ENCODE results near the gene LGALS12.

DNA sequence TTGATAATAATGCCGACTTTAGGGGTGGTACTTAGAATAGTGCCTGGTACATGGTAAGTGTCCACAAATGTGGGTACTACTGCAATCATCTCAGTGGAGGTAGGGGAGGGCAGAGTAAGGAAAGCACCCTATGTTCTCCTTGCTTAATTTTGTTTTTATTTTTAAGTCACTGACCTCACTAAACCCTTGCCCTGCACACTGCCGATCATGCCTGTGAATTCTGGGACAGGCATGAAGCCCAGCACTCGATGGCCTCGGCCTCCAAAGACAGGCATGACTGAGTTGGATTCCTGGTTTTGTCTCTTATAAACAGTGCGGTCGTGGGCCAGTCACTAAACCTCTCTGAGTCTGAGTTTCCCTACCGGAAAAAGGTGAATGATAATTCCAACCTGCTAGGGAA, 6.9 kb downstream of the LGALS12 start:
- TF ChIP-seq, protein P1, sequence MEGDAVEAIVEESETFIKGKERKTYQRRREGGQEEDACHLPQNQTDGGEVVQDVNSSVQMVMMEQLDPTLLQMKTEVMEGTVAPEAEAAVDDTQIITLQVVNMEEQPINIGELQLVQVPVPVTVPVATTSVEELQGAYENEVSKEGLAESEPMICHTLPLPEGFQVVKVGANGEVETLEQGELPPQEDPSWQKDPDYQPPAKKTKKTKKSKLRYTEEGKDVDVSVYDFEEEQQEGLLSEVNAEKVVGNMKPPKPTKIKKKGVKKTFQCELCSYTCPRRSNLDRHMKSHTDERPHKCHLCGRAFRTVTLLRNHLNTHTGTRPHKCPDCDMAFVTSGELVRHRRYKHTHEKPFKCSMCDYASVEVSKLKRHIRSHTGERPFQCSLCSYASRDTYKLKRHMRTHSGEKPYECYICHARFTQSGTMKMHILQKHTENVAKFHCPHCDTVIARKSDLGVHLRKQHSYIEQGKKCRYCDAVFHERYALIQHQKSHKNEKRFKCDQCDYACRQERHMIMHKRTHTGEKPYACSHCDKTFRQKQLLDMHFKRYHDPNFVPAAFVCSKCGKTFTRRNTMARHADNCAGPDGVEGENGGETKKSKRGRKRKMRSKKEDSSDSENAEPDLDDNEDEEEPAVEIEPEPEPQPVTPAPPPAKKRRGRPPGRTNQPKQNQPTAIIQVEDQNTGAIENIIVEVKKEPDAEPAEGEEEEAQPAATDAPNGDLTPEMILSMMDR (IDR thresholded peaks at IDR 0.05), result no peak
- TF ChIP-seq POLR2A (IDR thresholded peaks at IDR 0.05), result no peak
